GM21529 (cell line): Measurements from ENCODE around the gene ZBTB25.

Experiments
- ATAC-seq: cut with Tn5 transposase; IDR thresholded peaks from one replicate; pipeline ENCODE4 v1.9.1; 2021; ENCODE audit not compliant: unreplicated experiment

Gene ZBTB25

DNA sequence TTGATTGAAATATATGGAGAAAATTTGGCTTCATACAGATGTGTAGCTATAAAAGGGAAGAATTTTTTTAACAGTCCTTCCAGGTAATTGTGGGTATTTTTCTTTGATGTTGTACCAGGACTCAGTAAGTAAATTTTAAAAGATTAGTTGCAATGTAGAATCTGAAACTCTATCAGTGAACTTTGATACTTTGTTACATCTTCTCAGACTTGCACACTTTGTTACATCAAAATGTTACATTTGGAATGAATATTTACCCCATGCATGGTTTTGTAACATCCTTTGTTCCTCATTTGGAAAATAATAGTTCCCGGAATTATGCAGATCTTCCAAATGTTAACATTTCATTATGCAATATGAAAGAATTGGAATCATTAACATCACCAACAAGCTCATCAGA, 101.7 kb downstream of the ZBTB25 start:
- ATAC-seq, result no peak

DNA sequence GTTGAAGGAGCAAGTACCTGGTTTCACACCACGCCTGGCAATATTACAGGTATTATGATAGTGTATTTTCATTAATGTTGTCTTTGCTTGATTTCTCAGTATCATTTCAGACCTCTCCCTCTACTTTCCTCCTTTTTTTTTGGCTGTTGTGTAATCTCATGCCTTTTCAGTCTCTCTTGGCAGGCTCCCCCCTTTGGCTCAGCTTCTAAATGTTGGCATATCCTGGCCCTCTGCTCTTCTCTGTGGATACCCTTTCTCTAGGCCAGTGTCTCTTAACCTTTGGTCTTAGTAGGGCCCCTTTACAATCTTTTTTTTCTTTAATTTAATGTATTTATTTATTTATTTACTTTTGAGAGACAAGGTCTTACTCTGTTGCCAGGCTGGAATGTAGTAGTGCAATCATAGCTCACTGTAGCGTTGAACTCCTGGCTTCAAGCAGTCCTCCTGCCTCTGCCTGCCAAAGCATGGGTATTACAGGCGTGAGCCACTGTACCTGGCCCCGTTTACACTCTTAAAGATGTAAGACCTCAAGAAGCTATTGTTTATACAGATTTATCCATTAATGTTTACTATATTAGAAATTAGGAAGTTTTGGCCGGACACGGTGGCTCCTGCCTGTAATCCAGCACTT, 102.7 kb downstream of the ZBTB25 start:
- no peak for ATAC-seq
